ENCODE results near the gene UNC93B1. TPM values are rescaled to one million over a fixed set of nuclear protein-coding genes. Genes with fewer than 3 reads are reported as not detected.
A peak's percentile ranks its signal among the peaks of the same experiment; 100 is the strongest.
"Not testable (repeated sequence)": the region's sequence is repeated elsewhere in the genome, so short reads cannot be mapped to it uniquely, and the experiment has no call there.

UNC93B1 gene
- total and polyA plus RNA-seq, 2 of the 13 experiments (the other 11 are each of a cell fraction or from before 2014, with no cell fraction given): 8.8 to 18.9 TPM

- TF ChIP-seq ZNF687 (CRISPR knock-in tag; IDR thresholded peaks at IDR 0.05) (peak; percentile 54), SMAD1 (CRISPR knock-in tag; IDR thresholded peaks at IDR 0.05; ENCODE audit: borderline replicate concordance, low read depth) (peak; percentile 41; the same call in 1 of the 2 replicates), ZFY (CRISPR knock-in tag; IDR thresholded peaks at IDR 0.05) (peak; percentile 56; the same call in 1 of the 2 replicates), ZNF121 (CRISPR knock-in tag; IDR thresholded peaks at IDR 0.05) (peak; percentile 44; the same call in 1 of the 2 replicates)
- TF ChIP-seq, protein P1, sequence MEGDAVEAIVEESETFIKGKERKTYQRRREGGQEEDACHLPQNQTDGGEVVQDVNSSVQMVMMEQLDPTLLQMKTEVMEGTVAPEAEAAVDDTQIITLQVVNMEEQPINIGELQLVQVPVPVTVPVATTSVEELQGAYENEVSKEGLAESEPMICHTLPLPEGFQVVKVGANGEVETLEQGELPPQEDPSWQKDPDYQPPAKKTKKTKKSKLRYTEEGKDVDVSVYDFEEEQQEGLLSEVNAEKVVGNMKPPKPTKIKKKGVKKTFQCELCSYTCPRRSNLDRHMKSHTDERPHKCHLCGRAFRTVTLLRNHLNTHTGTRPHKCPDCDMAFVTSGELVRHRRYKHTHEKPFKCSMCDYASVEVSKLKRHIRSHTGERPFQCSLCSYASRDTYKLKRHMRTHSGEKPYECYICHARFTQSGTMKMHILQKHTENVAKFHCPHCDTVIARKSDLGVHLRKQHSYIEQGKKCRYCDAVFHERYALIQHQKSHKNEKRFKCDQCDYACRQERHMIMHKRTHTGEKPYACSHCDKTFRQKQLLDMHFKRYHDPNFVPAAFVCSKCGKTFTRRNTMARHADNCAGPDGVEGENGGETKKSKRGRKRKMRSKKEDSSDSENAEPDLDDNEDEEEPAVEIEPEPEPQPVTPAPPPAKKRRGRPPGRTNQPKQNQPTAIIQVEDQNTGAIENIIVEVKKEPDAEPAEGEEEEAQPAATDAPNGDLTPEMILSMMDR (CRISPR knock-in tag; IDR thresholded peaks at IDR 0.05): peak; percentile 67
Observed at GRCh38 chr11:67955461-67956007, 48.4 kb downstream of the UNC93B1 start (continued).

GRCh38 chr11:67954971-67955370 is 48.9 kb downstream of the UNC93B1 start:
- H3K4me2 ChIP-seq (ENCODE audit: low read depth, low read length); H2AFZ ChIP-seq (ENCODE audit: low read length); intact Hi-C loops (cut with micrococcal nuclease; ENCODE audit: unreplicated experiment); BruUV-seq (replicated peaks); FAIRE-seq; H3K79me2 ChIP-seq (ENCODE audit: insufficient read depth, low read length); H3K27me3 ChIP-seq (ENCODE audit: control insufficient read depth in 1 of 2, insufficient read depth in 2 of 2, low read length in 2 of 2); H3K4me1 ChIP-seq (ENCODE audit: insufficient read depth, low read length); DNase-seq (ENCODE audit: low spot score); POLR2A ChIA-PET; ATAC-seq; H3K27ac ChIP-seq (ENCODE audit: extremely low read length, insufficient read depth, low read length); H4K20me1 ChIP-seq (ENCODE audit: insufficient read depth, low read length); H3K9me3 ChIP-seq (ENCODE audit: low read length); H3K9ac ChIP-seq (ENCODE audit: insufficient read depth, low read depth, low read length); H3K36me3 ChIP-seq (replicated peaks in 1 of 2; ENCODE audit: control insufficient read depth in 1 of 2, insufficient read depth in 2 of 2, low read length in 2 of 2); in situ Hi-C loops (cut with HindIII; ENCODE audit: extremely low pct_ligation_motif_present, low pct_unique_long_range_greater_than_20kb): not testable (repeated sequence)
- CTCF ChIA-PET (ENCODE audit: low intra/inter-chr PET ratio, low total read pairs): interaction anchor here (1.4 kb wide), 1 partner anchor 107 kb away, joined by 3 read pairs; no protein-coding TSS in a partner anchor
- peak overlapping the region in 1 of 3 experiments; percentile 46; a peak in 1 of 6 replicates for H3K4me3 ChIP-seq (replicated peaks in 1 of 3; ENCODE audit: insufficient read depth in 1 of 3, low read depth in 2 of 3, low read length in 3 of 3)
- WGBS (ENCODE audit: low lambda C conversion rate): 61% methylated on average over 7 of the region's 26 CpGs

DNA sequence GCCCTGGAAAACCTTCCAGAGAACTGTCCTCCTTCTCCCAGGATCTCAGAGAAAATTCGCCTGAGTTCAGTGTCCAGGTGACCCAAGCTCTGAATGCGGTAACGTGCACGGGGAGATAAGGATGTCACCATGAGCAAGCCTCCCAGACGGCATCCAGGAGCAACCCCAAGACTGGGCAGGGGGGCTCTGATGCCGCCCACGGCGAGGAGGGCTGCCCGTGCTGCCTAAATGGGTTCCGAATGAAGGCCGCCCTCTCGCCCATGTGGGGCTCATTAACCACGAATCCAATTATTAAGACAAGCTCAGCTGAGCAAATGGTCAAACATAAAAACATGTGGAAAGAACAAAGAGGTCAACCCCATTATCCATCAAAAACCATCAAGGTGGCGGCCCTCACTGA is 49.6 kb downstream of the UNC93B1 start:
- POLR2A ChIA-PET; FAIRE-seq; BruUV-seq (replicated peaks): not testable (repeated sequence)

More for the DNA sequence above, 49.6 kb downstream of the UNC93B1 start:
- DNase-seq (ENCODE audit: low spot score); intact Hi-C loops (cut with micrococcal nuclease; ENCODE audit: unreplicated experiment); H3K27me3 ChIP-seq (ENCODE audit: control insufficient read depth in 1 of 2, insufficient read depth in 2 of 2, low read length in 2 of 2); H3K79me2 ChIP-seq (ENCODE audit: insufficient read depth, low read length); H2AFZ ChIP-seq (ENCODE audit: low read length); H3K4me2 ChIP-seq (ENCODE audit: low read depth, low read length); H3K9ac ChIP-seq (ENCODE audit: insufficient read depth, low read depth, low read length); CTCF ChIA-PET (ENCODE audit: low intra/inter-chr PET ratio, low total read pairs); H4K20me1 ChIP-seq (ENCODE audit: insufficient read depth, low read length); H3K4me3 ChIP-seq (replicated peaks in 1 of 3; ENCODE audit: insufficient read depth in 1 of 3, low read depth in 2 of 3, low read length in 3 of 3); H3K27ac ChIP-seq (ENCODE audit: extremely low read length, insufficient read depth, low read length); in situ Hi-C loops (cut with HindIII; ENCODE audit: extremely low pct_ligation_motif_present, low pct_unique_long_range_greater_than_20kb); H3K9me3 ChIP-seq (ENCODE audit: low read length); H3K36me3 ChIP-seq (replicated peaks in 1 of 2; ENCODE audit: control insufficient read depth in 1 of 2, insufficient read depth in 2 of 2, low read length in 2 of 2); ATAC-seq; H3K4me1 ChIP-seq (ENCODE audit: insufficient read depth, low read length): not testable (repeated sequence)
- 43% methylated on average over 1 of the region's 14 CpGs for WGBS (ENCODE audit: low lambda C conversion rate)
